GM20000 (cell line): ENCODE data around the gene GPC3.

Experiments used
- DNase-seq: peaks from one replicate; pipeline ENCODE4 v3.0.0; 2012; ENCODE audit warnings: low spot score
- TF ChIP-seq, protein P1 (sequence below): IDR thresholded peaks from 2 replicates; pipeline ENCODE4 v1.5.1; 2012; ENCODE audit warnings: mild to moderate bottlenecking, control low read depth; ENCODE audit errors: extremely low read depth, missing control alignments

GPC3 gene

DNA sequence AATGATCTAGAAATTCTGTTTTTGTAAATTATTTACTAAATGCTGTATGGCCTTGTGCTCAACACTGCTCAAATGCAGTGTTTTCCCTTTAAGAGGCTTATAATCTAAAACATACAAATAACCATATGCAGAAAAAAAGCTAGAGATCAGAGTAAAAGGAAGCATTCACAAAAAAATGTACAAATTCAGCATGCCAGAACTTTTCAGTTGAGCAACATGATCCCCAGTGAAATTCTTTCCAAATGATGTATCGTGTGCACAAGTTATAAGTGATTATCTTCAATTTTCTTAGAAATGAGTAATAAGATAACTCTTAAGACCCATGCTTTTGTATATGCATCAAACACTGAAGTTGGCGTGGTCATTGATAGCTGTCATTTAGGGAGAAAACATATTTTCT lies 5.0 kb downstream of the GPC3 start:
- DNase-seq, result no peak
- TF ChIP-seq, protein P1, sequence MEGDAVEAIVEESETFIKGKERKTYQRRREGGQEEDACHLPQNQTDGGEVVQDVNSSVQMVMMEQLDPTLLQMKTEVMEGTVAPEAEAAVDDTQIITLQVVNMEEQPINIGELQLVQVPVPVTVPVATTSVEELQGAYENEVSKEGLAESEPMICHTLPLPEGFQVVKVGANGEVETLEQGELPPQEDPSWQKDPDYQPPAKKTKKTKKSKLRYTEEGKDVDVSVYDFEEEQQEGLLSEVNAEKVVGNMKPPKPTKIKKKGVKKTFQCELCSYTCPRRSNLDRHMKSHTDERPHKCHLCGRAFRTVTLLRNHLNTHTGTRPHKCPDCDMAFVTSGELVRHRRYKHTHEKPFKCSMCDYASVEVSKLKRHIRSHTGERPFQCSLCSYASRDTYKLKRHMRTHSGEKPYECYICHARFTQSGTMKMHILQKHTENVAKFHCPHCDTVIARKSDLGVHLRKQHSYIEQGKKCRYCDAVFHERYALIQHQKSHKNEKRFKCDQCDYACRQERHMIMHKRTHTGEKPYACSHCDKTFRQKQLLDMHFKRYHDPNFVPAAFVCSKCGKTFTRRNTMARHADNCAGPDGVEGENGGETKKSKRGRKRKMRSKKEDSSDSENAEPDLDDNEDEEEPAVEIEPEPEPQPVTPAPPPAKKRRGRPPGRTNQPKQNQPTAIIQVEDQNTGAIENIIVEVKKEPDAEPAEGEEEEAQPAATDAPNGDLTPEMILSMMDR, result no peak

DNA sequence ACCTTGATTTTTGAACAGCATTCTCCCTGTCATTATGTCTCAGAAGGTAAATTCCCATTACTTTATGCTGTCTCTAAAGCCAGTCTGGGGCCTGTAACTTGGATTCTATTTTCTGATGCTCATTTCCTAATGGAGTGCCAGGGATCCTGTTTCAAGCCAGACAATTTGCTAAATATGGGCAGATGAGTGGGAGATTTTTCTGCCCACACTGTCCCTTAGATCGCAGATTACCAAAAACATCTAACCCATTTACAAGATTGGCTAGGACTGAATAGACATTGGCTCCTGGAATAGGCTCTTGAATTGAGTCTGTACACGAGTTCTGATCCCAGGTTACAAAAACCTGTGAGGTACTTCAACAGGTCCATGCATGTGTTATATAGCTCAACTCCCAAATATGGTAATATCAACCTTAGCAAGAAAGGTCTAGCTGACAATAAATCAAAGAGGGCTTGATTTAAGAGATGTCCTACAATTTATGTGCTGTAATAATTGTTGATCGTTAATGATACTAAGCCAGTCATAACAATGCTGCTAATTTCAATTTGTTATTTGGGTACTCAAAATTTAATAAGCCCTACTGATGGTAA lies 5.7 kb downstream of the GPC3 start:
- no peak for DNase-seq
- TF ChIP-seq, protein P1, result no peak

DNA sequence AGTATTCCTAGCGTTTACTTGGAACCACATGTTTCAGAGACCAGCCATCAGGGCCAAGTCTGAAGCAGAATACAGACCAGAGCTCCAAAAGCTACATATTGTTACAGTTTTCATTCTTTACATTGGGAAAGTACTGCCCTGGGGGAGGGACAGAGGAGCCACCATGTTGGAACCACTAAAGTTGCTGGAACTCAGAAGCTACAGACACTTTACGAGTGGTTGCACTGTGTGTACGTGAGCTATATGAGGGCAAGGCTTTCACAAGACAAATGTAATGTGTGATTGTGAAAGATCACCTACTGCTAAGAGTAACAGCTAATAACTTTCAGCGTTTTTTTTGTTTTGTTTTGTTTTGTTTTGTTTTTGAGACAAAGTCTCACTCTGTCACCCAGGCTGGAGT lies 11.7 kb downstream of the GPC3 start:
- DNase-seq, result no peak
- TF ChIP-seq, protein P1, result no peak

DNA sequence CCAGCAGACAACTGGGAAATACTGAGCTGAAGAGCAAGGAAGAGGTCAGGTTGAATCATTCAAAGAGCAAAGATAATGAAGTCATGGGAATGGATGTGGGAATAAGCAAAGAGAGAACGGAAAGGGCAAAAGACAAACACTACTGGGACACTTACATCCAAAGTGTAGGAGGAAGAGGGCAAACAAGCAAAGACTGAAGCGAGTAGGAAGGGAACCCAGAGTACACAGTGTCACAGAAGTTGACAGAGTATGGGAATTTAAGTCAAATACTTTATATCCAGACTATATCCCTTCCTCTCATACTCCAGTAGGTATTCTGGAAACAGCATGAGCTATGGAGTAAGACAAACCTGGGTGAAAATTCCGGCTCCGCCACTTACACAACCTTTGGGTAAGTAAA lies 12.5 kb downstream of the GPC3 start:
- DNase-seq, result no peak
- TF ChIP-seq, protein P1, result no peak

DNA sequence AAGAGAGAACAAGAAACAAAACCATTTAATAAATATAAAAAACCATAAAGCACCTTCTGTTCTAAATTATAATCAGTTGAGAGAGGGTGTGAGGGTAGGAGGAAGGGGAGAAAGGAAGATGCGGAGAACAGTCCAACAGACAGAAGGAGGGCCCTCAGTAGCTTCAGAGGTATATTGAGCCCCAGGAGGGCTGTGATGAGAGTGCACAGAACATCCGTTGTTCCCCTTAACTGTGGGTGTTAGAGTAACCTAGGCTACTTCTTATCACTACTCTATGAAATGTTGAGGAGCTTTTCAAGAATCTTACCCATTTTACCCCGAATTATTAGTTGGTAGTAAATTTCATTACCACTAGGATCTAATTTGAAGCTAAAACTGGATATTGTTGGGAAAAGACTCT lies 13.8 kb downstream of the GPC3 start:
- DNase-seq, result no peak
- TF ChIP-seq, protein P1, result no peak

DNA sequence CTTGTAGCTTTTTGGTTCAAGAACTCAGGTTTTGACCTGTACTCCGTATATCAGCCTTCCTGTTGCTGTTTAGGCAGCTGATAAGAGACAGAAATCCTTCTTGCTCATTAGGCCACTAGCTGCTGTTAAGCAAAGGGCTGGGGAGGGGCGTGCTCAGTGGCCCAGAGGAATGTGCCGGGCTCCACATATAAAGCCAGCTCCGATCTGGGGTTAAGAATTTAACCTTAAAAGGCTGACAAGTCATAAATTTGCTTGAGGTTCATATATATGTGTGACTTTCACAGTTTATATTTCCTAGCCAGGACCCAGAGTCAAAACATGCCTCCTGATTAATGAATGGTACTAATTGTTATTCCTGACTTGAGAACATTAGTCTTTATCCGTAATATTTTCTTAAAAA lies 15.3 kb downstream of the GPC3 start:
- no peak for DNase-seq
- TF ChIP-seq, protein P1, result no peak

DNA sequence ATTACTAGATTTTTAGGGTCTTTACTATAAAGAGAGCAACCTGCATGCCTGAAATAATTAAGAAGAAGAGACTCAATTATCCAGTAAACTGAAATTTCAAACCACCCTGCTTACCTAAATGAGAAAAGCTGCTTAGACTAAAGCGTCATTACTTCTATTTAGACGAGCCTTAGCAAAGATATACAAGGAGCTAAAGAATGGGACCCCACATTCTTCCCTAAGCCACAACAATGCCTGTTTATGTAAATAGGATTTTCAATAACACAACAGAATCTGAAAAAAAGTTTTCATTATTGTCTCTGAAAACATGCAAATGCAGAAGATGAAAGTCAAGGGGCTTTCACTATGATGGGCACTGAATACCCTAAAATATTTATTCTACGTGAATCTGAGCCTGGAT lies 16.2 kb downstream of the GPC3 start:
- no peak for DNase-seq
- TF ChIP-seq, protein P1, result no peak

DNA sequence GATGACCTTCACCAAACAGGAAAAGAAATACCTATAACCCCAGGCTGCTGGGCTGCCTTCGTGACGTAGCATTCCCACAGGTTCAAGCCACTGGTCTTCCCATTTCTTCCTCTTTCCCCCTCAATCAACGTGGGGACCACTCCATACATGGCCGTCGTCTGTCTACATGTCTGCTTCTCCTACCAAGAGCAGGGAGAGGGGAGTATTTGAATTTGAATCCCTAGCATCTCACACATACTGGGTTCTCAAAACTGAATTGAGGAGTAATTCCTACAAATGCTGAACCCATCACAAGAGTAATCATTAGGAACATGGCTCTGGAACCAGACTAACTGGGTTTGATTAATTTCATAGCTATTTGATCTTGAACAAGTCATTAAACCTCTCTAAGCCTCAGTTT lies 17.3 kb downstream of the GPC3 start:
- TF ChIP-seq, protein P1, result no peak
- no peak for DNase-seq
